Skeletal muscle satellite cell (primary cell): ENCODE measurements around the gene DPY19L2.
"Not testable (repeated sequence)": the region's sequence is repeated elsewhere in the genome, so short reads cannot be mapped to it uniquely, and the experiment has no call there.

Experiments used
- H3K27me3 ChIP-seq: 2 replicates; pipeline ENCODE4 v1.7.0; 2013; ENCODE audit warnings: low read length; ENCODE audit not compliant: control insufficient read depth, insufficient read depth
- H3K36me3 ChIP-seq: 2 replicates; pipeline ENCODE4 v1.7.0; 2013; ENCODE audit warnings: mild to moderate bottlenecking, control low read depth, low read length; ENCODE audit not compliant: insufficient read depth
- H3K4me1 ChIP-seq: 2 replicates; pipeline ENCODE4 v1.7.0; 2013; ENCODE audit warnings: low read length; ENCODE audit not compliant: control insufficient read depth, insufficient read depth
- H3K4me2 ChIP-seq: 2 replicates; pipeline ENCODE4 v1.7.0; 2013; ENCODE audit warnings: mild to moderate bottlenecking, low read length
- H3K4me3 ChIP-seq: 2 replicates; pipeline ENCODE4 v1.7.0; 2013; ENCODE audit warnings: low read length
- H3K9ac ChIP-seq: 2 replicates; pipeline ENCODE4 v1.7.0; 2013; ENCODE audit warnings: mild to moderate bottlenecking, low read depth, low read length, moderate library complexity
- H3K9me3 ChIP-seq: replicated peaks from 2 replicates; pipeline ENCODE4 v1.7.0; 2013; ENCODE audit warnings: mild to moderate bottlenecking, control low read depth, low read length

Gene DPY19L2

GRCh38 chr12:63577631-63578030, 90.7 kb downstream of the DPY19L2 start:
- H3K27me3 ChIP-seq, H3K9me3 ChIP-seq, H3K9ac ChIP-seq, H3K4me2 ChIP-seq, H3K4me1 ChIP-seq, H3K4me3 ChIP-seq, H3K36me3 ChIP-seq: not testable (repeated sequence)

- not testable (repeated sequence) for H3K4me3 ChIP-seq, H3K4me1 ChIP-seq
Measured at GRCh38 chr12:63572038-63572437, 96.3 kb downstream of the DPY19L2 start.

GRCh38 chr12:63558445-63558844, 109.8 kb downstream of the DPY19L2 start:
- H3K9me3 ChIP-seq, H3K36me3 ChIP-seq, H3K4me1 ChIP-seq, H3K27me3 ChIP-seq, H3K9ac ChIP-seq, H3K4me2 ChIP-seq, H3K4me3 ChIP-seq: not testable (repeated sequence)

More at GRCh38 chr12:63572038-63572437, 96.3 kb downstream of the DPY19L2 start:
- H3K36me3 ChIP-seq, H3K9ac ChIP-seq, H3K27me3 ChIP-seq, H3K4me2 ChIP-seq, H3K9me3 ChIP-seq: not testable (repeated sequence)

GRCh38 chr12:63551397-63551796, 116.9 kb downstream of the DPY19L2 start:
- not testable (repeated sequence) for H3K36me3 ChIP-seq, H3K9ac ChIP-seq, H3K4me2 ChIP-seq, H3K4me3 ChIP-seq, H3K27me3 ChIP-seq, H3K9me3 ChIP-seq, H3K4me1 ChIP-seq

- not testable (repeated sequence) for H3K36me3 ChIP-seq, H3K9ac ChIP-seq, H3K4me2 ChIP-seq, H3K27me3 ChIP-seq, H3K4me1 ChIP-seq, H3K4me3 ChIP-seq, H3K9me3 ChIP-seq
Measured at GRCh38 chr12:63549034-63549433, 119.3 kb downstream of the DPY19L2 start.

GRCh38 chr12:63545298-63545916, 122.9 kb downstream of the DPY19L2 start:
- not testable (repeated sequence) for H3K4me1 ChIP-seq, H3K4me3 ChIP-seq, H3K4me2 ChIP-seq, H3K9me3 ChIP-seq, H3K9ac ChIP-seq, H3K36me3 ChIP-seq, H3K27me3 ChIP-seq

- H3K4me3 ChIP-seq, H3K4me1 ChIP-seq, H3K9me3 ChIP-seq, H3K27me3 ChIP-seq, H3K36me3 ChIP-seq, H3K9ac ChIP-seq, H3K4me2 ChIP-seq: not testable (repeated sequence)
Measured at GRCh38 chr12:63538656-63539055, 129.6 kb downstream of the DPY19L2 start.

GRCh38 chr12:63537838-63538237, 130.5 kb downstream of the DPY19L2 start:
- not testable (repeated sequence) for H3K9ac ChIP-seq, H3K36me3 ChIP-seq, H3K4me3 ChIP-seq, H3K4me2 ChIP-seq, H3K9me3 ChIP-seq, H3K27me3 ChIP-seq, H3K4me1 ChIP-seq

GRCh38 chr12:63529641-63530040, 138.7 kb downstream of the DPY19L2 start:
- not testable (repeated sequence) for H3K9ac ChIP-seq, H3K36me3 ChIP-seq, H3K4me2 ChIP-seq, H3K4me3 ChIP-seq, H3K9me3 ChIP-seq, H3K4me1 ChIP-seq, H3K27me3 ChIP-seq

GRCh38 chr12:63525831-63526230, 142.5 kb downstream of the DPY19L2 start:
- Histone ChIP-seq H3K4me3 (no peak overlapping the region), H3K4me2 (no peak overlapping the region)

GRCh38 chr12:63521706-63522105, 146.6 kb downstream of the DPY19L2 start:
- H3K9ac ChIP-seq: no peak overlapping the region
- no peaks in the 10 kb centered on the region for H3K9me3 ChIP-seq
- no peaks in the 10 kb centered on the region for H3K4me1 ChIP-seq
- no peak overlapping the region for H3K4me2 ChIP-seq
- H3K27me3 ChIP-seq: peaks cover 6% of the 10 kb centered on the region
- no peak overlapping the region for H3K4me3 ChIP-seq
- H3K36me3 ChIP-seq: no peaks in the 10 kb centered on the region

More at GRCh38 chr12:63525831-63526230, 142.5 kb downstream of the DPY19L2 start:
- H3K9me3 ChIP-seq: no peaks in the 10 kb centered on the region
- no peaks in the 10 kb centered on the region for H3K36me3 ChIP-seq
- no peak overlapping the region for H3K9ac ChIP-seq
- no peaks in the 10 kb centered on the region for H3K4me1 ChIP-seq
- H3K27me3 ChIP-seq: no peaks in the 10 kb centered on the region
